ENCODE data around the gene SLC6A20.
"Not testable (repeated sequence)": the region's sequence is repeated elsewhere in the genome, so short reads cannot be mapped to it uniquely, and the experiment has no call there.

The SLC6A20 gene

DNA sequence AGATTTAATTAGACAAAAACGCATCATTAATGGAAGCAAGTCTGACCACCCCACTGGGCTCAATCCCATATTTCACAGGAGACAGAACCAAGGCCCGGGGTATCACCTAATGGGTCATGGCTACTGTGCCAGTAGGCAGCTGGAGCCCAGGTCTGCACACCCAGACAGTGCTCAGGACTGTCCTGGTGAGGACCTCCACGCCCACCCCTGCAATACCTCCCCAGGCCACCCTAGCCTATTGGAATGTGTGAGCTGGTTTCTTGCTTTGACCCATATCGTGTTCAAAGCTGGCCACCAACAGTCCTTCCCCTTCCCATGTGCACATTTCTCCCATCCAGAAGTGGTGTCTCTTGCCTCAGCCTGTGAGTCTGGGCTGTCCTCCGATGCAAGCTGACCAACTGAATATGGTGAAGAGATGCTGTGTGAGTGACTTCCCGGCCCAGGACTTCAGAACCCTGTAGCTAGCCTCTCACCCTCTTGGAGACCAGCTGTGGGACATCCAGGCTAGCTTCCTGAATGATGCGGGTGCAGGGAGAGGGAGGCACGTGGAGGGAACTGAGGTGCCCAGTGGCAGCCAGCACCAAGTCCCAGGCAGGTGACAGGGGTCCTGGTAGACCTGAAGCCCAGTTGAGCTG lies 19.1 kb downstream of the SLC6A20 start:
- no peak for DNase-seq

DNA sequence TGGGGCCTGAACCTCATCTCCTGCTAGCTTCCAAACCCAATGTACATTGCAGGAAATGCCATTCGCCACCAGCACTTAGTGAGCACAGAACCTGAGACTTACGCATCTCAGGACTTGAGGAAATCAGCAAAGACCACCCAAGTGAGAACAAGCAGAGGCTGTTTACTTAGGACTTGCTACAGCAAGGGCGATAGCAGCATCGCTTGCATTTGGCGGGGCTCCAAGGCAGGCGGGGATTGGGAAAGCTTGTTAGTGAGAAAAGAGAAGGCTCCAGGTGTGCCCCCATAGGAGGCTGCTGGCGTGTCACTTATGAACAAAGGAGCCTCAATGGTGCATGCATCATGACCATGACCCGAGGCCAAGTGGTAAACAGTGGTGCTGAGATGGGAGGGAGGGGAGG lies 19.7 kb downstream of the SLC6A20 start:
- no peak for DNase-seq

DNA sequence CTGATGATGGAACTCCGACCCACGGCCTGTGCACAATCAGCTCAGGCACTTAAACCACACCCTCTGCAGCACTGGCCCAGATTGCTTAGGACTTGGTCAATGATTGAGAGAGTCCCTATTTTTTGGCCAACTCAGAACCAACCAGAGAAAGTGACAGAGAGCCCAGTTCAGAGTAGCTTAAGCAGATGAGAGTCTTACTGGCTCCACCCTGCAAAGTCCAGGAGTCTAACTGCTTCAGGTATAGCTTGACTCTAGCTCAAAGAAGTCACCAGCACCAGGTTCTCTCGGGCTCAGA lies 20.1 kb downstream of the SLC6A20 start:
- DNase-seq: no peak

DNA sequence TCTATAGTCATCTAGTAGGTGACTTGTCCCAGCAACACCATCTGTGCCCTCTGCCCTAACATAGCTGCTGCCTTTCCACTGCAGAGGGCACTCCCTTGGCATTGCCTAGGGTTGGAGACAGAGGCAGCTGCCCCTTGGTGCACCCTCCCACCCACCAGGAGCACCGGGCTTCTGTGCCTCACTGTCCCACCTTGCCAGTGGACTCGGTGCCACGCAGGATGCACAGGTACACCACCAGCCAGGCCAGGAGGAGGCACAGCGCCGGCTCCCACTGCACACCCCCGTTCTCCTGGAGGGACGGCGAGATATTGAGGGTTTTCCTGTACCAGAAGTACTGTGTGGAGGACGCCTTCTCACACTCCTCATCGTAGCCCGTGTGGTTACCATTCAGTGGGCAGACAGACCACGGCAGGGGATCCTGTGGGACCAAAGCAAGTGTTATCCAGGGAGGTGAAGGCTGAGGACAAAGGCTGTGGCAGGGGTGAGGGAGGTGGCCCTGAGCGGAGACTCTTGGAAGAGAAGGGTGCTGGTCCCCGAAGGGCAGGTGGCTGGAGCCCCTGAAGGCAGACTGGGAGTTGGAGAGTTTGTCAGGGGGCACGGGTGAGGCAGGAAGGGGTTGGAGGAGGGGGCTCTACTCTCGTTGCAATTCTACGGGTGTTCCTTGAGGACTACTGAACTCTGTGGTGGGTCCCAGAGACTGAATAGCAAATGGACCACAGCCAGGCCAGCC lies 20.6 kb downstream of the SLC6A20 start:
- no peak for DNase-seq

DNA sequence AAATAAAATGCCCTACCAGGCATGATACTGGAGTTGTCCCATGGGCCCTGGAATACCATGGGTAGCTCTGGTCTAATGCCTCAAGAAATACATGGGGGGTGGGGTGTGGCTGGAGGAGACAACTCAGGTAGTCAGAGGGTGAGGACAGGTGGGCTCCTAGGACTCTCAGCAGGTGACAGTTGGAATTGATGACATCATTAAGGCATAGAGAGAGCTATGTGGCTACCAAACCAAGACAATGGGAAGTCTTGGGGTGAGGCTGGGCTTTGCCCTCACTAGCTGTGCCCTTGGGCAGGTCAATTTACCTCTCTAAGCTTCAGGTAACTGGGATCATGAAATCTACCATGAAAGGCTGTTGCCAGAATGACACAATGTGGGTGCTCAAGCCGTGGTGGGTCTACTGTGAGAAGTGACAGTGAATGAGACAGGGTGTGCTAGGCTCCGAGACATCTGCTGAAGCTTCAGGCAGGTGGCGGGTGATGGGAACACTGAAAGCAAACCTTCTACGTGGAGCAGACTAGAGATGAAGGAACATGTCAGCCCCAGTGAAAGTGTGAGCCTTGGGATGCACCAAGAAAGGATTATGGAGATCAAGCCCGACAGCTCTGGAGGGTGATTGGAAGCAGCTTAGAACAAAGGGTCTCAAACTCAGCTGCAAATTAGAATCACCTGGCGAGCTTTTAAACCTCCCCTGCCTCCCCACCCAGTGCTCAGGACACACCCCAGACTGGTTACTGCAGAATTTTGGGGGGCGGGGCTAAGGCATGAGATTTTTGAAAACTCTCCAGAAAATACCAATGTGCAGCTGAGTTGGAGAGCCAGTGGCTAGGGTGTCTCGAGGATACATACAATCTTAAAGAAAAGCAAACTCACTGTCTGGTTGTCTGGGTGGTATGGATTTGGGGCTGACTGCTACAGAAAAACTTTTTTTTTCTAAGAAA lies 21.5 kb downstream of the SLC6A20 start:
- DNase-seq: no peak

GRCh38 chr3:45773714-45774449 lies 22.5 kb downstream of the SLC6A20 start:
- DNase-seq: no peak

GRCh38 chr3:45773072-45773471 lies 23.3 kb downstream of the SLC6A20 start:
- DNase-seq: no peak

DNA sequence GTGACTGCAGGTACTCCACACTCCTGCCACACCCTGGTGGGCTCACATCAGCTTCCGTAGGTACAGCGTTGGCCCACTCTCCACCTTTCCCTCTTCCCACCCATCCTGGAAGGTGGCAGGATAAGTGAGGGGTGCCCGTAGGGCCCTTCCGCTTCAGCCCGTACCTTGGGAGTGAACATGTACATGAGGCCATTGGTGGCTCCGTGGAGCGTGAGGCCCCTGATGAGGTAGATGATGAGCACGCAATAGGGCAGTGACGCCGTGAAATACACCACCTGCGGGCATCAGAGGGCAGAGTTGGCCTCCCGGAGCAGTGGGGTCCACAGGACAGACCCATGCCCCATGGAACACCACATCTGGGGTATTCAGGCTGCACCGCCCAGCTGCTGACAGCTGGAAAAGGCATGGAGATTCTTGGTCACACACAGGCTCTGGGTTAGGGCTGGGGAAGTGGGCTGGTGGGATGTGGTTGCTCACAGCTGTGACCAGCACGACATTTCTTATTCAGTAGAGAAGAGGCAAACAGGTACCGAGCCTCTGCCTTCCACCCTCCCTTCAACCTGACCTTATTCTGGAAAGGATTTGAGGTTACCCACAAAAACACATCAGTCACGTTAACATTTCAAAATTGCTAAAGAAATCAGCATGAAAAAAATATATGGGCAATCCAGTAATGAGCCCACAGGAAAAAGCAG lies 23.8 kb downstream of the SLC6A20 start:
- DNase-seq: no peak

GRCh38 chr3:45771831-45772230 lies 24.5 kb downstream of the SLC6A20 start:
- DNase-seq: no peak

DNA sequence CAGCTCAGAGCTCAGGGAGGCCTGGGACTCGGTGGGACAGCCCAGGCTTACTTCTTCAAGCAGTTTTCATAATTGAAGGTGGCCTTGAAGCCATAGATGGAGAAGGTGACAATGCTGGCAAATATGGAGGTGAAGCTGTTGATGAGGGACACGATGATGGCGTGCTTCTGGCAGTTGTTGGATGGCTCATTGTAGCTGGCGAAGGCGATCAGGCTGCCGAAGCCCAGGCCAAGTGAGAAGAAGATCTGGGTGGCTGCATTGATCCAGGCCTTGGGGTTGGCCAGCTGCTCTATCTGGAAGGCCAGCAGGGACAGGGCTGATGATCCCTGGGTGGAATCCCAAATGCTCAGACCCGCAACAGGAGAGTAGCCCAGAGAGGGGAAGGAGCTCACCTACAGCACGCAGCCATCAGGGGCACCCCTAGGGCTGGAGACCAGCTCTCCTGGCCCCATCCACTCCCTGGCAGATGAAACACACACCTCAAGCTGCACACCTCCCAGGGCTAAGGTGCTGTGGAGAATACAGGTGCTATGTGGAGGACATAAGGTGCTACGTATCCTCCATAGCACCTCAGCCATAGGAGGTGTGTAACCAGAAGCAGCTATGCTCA lies 25.1 kb downstream of the SLC6A20 start:
- no peak for DNase-seq

DNA sequence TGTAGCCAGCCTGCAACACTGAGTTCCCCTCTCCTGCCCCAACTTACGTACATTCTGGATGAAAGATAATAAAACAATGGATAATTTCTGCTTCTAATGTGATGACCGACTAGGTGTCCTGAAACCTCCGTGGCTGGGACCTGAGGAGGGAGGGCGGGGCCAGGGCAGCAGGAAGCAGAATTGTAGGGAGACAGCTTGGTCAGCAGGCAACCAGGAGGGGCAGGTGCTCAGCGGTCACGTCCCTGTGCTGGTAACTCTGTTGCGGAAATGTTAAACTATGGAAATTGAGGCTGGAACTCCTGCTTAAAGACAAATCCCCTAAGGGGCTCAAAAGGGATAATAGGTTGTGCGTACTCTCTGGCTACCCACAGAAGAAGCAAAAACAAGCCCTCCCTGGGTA lies 30.4 kb downstream of the SLC6A20 start:
- no peak for DNase-seq

DNA sequence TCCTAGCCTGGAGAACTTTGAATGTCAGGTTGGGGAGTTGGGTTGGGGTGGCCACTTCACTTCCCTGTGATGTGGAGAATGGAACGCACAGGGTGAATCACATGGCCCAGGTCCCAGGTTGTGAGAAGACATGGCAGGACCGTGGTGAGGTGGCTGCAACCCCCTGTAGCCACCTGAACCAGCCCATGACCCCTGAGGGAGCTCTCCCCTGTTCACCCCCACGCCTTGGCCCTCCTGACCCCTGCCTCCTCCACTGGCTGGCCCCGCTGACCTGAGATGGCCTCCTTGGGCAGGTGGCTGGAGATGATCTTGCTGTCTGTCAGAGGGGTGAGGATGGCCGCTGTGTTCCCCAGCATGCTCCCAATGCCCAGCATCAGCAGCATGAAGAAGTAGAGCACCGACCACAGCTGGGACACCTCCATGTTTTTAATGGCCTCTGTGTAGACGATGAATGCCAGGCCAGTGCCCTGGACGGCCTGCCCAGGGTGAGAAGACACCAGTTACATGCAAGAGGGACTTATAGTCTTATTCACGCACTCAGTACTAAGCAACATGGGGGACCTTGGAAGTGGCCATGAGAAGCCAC lies 31.0 kb downstream of the SLC6A20 start:
- no peak for DNase-seq

- no peak for DNase-seq
These were observed 33.0 kb downstream of the SLC6A20 start for GRCh38 chr3:45763303-45763675.

DNA sequence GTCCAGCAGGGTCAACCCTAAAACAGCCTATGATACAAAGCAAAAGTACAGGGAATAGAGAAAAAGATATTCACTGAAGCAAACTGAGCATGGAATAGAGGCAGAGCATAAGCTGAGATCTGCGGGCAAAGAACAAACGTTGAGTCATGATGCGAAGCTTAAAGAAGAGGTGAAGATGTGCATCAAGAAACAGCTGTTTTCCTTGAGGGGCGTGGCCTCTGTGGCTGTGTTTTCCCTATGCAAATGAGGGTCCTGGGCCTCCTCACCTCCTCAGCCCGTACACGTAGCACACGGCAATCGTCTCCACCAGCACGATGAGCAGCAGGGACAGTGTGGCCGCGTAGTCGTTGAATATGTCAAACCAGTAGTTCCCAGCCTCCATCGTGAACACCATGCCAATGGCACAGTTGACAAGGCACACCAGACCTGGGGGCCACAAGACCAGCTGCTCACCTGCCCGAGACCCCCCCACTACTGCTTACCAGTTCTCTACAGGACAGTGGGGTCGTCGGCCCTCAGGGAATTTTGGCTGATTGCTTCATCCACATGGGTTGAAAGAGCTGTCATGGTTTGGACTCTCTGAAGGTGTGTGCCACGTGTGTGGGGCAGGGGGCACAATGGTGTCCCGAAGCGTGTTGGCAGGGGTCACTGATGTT lies 33.6 kb downstream of the SLC6A20 start:
- DNase-seq: no peak

DNA sequence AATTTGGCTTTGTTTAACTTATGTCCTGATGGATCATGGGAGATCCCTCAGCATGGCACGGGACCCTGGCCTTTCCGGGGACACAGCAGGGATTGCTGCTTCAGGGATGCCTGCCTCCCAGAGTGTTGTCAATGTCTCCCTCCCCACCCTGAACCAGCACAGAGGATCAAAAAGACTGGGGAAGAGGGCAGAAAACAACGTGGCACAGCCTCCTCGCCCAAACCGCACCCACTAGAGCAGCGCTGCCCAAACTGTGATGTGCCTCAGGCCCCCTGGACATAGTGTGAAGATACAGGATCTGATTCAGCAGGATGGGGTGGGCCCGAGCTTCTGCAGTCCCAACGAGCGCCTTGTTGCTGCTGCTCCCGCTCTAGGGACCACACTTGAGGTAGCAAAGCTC lies 34.5 kb downstream of the SLC6A20 start:
- DNase-seq: no peak

DNA sequence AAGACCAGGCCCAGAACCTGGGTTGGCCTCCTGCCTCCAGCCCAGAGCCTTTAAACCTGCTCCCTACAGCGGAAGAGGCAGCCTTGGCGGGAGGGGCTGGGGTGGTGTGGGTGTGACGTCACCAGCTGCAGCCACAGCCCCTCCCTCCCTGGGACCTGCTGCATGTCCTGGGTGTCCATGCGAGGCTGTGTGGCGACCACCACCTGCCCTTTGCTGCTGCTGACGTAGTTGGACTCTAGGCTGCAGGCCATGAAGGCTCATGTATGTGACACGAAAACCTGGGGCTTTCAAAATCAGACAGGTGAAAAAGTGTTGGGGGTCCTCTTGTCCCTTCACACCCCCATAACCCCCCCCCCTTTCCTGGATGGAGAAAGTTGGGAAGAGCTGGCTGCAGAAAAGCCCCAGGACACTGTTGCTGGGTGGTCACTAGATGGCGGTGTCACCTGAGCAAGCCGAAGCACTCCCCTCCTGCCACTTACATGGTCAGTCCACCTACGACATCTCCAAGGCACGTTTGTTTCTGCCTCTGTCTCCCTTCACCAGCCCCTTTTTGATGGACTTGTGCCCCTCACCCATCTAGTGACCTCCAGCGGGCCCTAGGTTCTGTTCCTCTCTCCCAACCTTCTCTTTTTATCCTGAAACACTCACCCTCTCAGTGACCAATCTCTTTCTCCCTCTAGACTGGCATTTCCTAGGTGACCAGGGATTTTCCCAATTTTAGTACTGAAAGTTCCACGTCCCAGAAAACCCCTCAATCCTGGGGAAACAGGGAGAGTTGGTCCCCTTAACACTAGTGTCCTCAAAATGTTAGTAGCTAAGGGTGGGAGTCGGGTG lies 35.2 kb downstream of the SLC6A20 start:
- peak; percentile 62 for DNase-seq

DNA sequence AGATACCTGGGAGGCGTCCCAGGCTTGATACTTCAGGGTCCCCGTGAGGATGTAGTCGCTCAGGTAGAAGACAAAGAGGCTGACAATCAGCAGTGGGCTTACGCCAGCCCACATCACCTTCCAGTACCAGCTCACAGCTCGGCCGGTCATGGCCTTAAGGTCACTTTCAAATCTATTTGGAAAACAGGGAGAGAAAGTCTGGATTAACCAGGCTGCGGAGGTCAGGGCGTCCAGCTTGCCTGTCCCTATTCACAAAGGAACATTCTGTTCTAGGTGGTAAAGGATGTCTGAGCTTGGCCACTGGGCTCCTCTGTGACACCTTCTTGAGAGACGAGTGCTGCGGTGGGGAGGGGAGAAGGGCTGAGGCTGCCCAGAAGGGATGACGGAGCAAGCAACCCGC lies 36.5 kb downstream of the SLC6A20 start:
- no peak for DNase-seq

GRCh38 chr3:45758871-45759270 lies 37.5 kb downstream of the SLC6A20 start:
- DNase-seq: no peak

DNA sequence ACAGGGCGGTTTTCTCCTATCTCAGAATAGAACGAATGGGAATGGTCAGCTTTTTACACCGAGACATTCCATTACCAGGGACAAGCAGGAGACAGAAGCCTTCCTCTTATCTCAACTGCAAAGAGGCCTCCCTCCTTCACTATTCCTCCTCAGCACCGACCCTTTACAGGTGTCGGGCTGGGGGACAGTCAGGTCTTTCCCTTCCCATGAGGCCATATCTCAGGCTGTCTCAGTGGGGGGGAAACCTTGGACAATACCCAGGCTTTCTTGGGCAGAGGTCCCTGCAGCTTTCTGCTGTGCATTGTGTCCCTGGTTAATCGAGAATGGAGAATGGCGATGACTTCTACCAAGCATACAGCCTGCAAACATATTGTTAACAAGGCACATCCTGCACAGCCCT lies 39.2 kb downstream of the SLC6A20 start:
- not testable (repeated sequence) for DNase-seq

DNA sequence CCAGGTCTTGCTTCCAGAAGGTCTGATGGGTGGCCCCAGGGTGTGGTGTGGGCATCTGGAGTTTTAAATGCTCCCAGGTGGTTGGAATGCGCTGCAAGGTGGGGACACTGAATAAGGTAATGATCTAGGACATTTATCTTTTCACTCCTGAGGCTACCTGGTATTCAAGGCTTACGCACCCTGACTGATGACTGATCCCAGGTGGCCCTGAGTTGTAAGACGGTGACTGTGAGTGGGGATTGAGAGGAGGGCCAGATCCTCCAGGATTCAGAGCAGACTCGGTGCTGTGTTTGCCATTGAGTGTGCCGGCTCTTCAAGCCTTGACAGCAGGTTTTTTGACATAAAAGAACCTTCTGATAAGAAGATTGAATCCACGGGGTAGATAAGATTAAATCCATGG lies 40.3 kb downstream of the SLC6A20 start:
- no peak for DNase-seq
